Measurements from ENCODE around the gene SCUBE1.
A peak's percentile ranks its signal among the peaks of the same experiment; 100 is the strongest.
"Not testable (repeated sequence)": the region's sequence is repeated elsewhere in the genome, so short reads cannot be mapped to it uniquely, and the experiment has no call there.

The SCUBE1 gene

DNA sequence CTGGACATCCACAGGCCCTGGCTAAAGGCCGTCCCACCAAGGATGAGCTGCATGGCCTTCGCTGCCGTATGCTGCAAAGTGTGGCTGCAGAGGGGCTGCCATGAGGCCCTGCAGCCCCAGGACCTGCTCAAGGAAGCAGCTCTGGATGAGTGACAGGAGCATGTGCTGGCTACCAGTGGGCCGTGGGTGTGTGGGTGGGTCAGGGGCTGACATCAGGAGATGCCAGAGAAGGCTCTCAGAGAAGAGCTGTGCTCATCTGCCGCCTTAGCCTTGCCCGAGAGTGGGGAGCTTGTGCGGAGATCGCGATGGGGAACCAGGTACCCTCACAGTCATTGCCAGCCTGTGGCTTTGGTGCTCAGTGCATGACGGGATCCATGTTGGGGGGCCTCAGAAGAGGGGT is 41.3 kb downstream of the SCUBE1 start:
- no peak for DNase-seq (ENCODE audit: low spot score)

- DNase-seq (ENCODE audit: low spot score) = no peak
These were observed 42.1 kb downstream of the SCUBE1 start for GRCh38 chr22:43300891-43301676.

- DNase-seq (ENCODE audit: low spot score) = no peak
These were observed 43.4 kb downstream of the SCUBE1 start for GRCh38 chr22:43299736-43300135.

DNA sequence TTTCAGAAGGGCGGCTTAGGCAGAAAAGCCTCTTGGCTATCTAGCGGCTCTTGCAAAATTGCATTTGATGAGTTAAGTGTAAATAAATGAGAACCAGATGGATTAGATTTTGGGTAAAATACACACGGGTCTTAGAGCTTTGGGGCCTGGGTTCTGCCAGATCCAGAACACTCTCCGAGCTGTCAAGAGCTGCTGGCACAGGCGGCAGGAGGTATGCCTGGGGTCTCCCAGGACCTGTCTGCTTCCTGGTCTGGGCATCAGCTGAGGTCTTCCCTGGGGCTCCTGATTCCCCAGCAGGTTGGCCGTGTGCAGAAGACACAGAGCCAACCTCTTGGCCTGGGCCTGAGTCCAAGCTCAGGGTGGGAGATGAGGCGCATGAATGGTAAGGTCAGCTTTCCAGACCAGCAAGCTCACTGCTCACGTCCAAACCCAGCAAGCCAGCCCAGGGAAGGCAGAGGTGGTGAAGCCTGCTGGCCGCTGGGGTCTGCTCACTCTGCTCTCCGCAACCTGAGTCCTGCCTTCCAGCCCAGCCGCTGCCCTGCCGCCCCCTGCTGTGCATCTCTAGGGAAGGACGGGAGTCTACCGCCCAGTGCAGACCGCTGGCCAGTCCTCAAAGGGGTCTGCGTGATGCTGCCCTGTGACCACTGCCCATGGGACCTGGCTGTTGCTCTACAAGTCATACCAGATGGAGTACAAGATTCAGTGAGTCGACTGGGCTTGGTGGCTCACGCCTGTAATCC is 44.9 kb downstream of the SCUBE1 start:
- DNase-seq (ENCODE audit: low spot score) = no peak

DNA sequence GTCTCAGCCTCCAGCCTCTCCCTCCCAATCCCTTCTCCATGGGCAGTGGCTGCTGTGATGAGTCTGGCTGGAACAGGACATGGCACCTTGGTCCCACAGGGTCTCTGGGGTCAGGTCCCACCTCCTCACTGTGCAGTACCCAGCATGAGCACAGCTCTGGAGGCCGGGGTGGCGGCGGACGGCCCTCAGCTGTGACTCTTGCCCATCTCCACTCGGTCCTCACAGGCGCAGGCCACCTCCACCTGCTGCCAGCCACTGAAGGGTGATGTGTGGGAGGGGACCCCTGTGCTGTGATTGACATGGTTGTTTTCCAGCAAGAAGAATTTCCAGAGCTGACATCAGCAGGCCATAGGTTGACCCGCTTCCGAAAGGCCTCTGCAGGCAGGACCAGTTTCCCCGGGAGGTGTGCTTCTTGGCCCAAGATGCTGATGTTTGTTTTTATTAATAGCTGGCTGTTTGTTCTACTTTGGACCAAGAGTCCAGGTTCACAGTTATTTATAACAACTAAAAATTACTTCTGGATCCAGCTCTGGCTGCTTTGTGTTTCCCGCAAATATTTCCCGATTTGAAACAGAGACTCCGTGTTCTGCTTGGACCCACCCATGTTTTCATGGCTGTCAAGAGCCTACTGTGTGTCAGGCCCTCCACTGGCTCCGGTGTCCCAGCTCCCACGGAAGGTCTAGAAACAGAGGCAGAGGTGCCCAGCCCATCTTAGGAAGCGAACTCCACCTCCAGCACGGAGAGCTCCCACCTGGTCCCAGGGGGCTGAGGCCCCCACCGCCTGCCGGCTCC is 45.7 kb downstream of the SCUBE1 start:
- no peak for DNase-seq (ENCODE audit: low spot score)

DNA sequence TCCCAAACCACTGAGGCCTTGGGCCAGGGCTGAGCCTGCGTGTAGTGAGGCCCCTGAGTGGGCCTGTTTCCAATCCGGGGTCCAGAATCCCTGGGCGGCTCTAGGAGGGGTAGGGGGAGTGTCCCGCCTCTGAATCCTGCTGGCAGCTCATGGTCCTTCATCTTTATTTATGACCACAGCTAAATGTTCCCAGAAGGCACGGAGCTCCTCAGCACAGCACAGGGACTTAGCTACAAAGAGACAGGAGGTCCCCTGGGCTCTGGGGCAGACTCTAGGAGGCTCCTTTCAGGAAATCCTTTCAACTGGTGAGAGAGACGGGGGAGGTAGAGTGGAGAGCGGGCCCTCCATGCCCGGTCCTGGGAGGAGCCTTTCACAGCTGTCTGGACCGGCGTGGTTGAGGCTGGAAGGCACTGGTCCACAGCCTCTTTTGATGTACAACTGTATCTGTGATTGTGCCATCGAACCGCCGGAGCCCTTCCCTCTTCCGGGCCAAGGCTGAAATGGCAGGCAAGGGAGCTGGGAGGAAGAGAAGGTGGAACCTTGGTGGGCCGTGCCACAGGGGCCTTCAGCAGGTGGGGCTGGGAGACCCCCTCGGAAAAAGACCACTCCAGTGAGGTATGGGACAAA is 46.8 kb downstream of the SCUBE1 start:
- no peak for DNase-seq (ENCODE audit: low spot score)

GRCh38 chr22:43295660-43296059 is 47.5 kb downstream of the SCUBE1 start:
- no peak for DNase-seq (ENCODE audit: low spot score)

GRCh38 chr22:43295173-43295572 is 48.0 kb downstream of the SCUBE1 start:
- no peak for DNase-seq (ENCODE audit: low spot score)

- DNase-seq (ENCODE audit: low spot score) = peak; percentile 47
These were observed 49.3 kb downstream of the SCUBE1 start for GRCh38 chr22:43293655-43294392.

GRCh38 chr22:43293259-43293654 is 49.9 kb downstream of the SCUBE1 start:
- no peak for DNase-seq (ENCODE audit: low spot score)

- DNase-seq (ENCODE audit: low spot score) = no peak
These were observed 50.5 kb downstream of the SCUBE1 start for GRCh38 chr22:43292630-43293018.

DNA sequence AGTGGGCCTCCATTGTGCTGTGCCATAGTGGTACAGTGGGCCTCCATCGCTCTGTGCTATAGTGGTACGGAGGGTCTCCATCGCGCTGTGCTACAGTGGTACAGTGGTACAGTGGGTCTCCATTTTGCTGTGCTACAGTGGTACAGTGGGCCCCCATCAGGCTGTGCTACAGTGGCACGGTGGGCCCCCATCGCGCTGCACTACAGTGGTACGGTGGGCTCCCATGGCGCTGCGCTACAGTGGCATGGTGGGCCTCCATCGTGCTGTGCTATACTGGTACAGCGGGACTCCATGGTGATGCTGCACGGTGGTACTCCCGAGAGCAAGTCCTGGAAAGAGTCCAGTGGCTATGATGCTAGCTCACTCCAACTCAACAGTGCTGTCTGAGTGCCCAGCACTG is 51.8 kb downstream of the SCUBE1 start:
- DNase-seq (ENCODE audit: low spot score) = no peak

GRCh38 chr22:43289976-43290721 is 53.0 kb downstream of the SCUBE1 start:
- DNase-seq (ENCODE audit: low spot score) = no peak

- DNase-seq (ENCODE audit: low spot score) = no peak
These were observed 53.6 kb downstream of the SCUBE1 start for GRCh38 chr22:43289531-43289963.

DNA sequence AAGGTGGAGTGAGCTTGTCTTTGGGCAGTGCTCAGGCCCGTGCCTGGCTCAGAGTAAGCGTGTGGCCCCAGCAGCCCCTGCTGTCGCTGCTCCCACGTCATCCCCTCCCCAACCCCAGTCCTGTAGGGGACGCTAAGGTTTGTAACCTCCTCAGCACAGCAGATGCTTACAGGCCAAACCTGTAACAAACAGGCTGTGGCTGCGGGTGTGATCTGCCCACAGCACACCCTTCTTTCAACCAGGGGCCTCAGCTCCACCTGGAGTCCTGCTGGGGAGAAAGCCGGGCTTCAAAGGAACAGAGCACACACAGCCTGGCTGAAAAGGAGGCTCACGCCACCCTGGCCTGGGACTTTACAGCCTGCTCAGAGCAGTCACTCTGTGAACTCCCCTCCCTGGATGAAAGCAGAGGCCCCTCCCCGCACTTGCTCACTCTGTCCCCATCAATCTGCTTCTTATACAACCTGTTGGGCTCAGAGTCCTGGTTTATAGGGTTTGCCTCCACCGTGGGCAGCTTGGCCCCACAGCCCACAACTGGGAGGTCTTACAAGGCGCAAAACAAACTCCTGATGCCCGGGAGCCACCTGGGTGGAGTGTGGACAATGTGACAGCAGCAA is 54.3 kb downstream of the SCUBE1 start:
- no peak for DNase-seq (ENCODE audit: low spot score)

- DNase-seq (ENCODE audit: low spot score) = no peak
These were observed 54.8 kb downstream of the SCUBE1 start for GRCh38 chr22:43288378-43288777.

DNA sequence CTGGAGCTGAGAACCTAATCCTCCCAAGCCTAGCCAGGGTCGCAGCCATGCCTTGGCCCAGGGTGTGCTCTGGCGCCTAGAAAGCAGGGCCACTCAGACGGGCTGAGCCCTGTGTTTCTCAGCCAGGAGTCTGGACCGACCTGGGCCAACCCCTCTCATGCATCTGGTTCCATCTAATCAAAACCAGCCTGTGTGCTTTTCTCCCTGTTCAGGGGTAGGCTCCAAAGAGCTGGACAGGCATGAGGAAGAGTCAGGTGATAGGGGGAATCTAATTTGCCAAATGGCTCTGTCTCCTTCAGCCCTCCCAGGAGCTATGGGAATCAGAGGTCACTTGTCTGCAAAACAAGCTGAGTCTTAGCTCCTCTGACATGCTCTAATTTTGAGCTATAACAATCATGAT is 55.7 kb downstream of the SCUBE1 start:
- DNase-seq (ENCODE audit: low spot score) = no peak

DNA sequence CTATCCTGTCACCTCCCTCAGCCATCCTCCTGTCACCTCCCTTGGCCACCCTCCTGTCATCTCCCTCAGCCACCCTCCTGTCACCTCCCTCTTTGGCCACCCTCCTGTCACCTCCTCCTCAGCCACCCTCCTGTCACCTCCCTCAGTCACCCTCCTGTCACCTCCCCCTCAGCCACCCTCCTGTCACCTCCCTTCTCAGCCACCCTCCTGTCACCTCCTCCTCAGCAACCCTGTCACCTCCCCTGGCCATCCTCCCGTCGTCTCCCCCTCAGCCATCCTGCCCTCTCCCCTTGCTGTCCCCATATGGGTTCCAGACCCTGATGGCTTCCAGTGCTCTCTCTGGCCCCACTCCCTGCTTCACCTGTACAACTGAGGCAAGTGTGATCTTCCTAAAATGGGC is 61.8 kb downstream of the SCUBE1 start:
- DNase-seq (ENCODE audit: low spot score) = no peak

GRCh38 chr22:43280523-43280886 is 62.7 kb downstream of the SCUBE1 start:
- not testable (repeated sequence) for DNase-seq (ENCODE audit: low spot score)

GRCh38 chr22:43279867-43280522 is 63.2 kb downstream of the SCUBE1 start:
- DNase-seq (ENCODE audit: low spot score) = no peak
